Hindlimb muscle (tissue), 1 donor: ENCODE data around the gene TMEM269. TPM values are rescaled to one million over a fixed set of nuclear protein-coding genes. Genes with fewer than 3 reads are reported as not detected.

ENCODE experiments used
- DNase-seq: peaks from one replicate; pipeline ENCODE4 v3.0.0-alpha.2; 2013
- polyA plus RNA-seq: library from polyadenylated mRNA; unstranded; fragments of 120-200 nt; gene quantifications from one replicate; pipeline ENCODE4 v1.2.1, GENCODE V29; 2013; ENCODE audit not compliant: insufficient read length

Gene TMEM269, protein sequence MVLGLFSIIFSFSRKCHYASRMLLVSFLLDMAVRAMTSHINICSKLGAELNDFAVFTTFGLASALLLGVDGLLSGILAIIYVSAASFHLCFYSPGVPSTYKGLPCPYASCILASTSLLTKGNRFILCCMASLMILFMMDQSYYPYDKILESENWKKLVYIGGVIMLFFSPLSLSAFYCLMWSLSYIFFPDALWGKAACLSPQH
- 0.79 TPM for polyA plus RNA-seq

- peak; percentile 26 for DNase-seq
Measured at GRCh38 chr1:42784946-42785693, at the start of gene TMEM269. TMEM269 (plus strand) TSS chr1:42784991; CDS start chr1:42789894, 4,903 bp downstream.

- DNase-seq = no peak
Measured at GRCh38 chr1:42735056-42735455, 49.7 kb upstream of the TMEM269 start.

DNA sequence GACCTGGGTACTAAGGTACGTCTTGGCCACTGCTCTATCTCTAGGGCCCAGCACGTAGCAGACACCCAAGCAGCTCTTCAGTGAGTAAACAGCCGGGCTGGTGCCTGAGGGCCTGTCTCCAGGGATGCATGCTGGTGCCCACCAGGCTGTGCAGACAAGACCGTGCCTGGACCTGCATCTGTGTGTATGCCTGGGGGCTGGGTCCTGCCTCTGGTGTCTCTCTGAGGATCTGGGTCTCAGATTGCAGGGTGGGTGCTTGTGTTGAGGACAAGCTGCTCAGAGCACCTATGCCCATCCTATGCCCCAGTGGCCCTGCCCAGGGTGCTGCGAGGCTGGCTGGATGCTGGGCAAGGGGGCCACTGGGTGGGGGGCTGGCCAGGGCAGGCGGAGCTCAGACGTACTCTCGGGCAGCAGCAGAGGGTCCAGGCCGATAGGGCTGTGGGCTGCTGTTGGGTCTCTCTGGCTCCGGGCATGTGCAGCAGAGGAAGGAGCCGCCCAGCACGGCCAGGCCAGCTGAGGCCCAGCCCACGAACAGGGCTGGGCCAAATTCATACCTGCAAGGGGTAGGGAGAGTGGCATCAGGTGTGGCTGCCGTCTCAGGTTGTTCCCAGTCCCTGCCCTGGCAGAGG, 49.2 kb upstream of the TMEM269 start:
- no peak for DNase-seq

GRCh38 chr1:42736152-42736551, 48.6 kb upstream of the TMEM269 start:
- no peak for DNase-seq

- DNase-seq = no peak
Measured at GRCh38 chr1:42736571-42737200, 48.1 kb upstream of the TMEM269 start.

DNA sequence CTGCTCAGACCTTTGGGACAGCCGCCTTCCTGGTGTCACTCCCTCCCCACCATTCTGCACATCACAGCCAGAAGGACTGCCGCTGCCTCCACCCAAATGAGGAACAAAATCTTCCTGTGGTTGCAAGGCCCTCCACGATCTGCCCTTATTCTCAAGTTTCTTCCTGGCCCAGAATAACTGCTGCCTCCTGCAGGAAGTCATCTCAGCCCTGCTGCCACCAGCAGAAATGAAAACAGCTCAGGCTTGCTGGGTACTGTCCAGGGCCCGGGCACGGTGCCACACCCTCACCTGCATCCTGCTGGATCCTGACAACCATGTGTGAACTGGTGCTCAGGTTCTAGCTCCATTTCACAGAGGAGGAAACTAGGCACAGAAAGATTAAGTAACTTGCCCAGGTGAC, 47.5 kb upstream of the TMEM269 start:
- no peak for DNase-seq

DNA sequence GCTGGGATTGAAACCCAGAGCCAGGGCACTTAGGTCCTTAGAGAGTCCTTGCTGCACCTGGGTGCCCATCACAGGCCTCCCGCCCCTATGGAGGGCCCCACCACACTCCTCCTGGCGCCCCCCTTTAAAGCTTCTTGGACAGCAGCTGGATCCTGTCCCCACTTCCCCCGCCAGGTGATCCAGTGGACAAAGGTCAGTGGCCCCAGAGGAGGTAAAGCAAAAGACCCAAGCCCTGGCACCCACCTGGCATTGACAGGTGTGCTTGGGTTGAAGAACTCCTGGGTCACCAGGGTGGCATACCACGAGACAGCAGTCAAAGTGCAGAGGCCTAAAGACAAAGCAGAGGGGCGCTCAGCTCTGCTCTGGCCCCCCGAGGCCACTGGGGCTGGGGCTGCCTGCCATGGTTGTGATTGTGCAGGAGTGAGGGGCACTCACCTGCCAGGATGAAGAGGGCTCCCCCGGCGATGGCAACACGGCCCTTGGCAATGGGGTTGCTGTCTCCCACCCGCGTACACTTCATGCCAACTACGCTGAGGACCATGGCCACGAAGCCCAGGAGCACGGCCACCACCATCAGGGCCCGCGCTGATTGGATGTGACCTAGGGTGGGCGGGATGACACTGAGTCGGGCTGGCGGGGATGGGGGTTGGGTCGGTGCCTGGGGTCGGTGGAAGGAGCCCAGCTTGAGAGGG, 46.7 kb upstream of the TMEM269 start:
- DNase-seq = no peak

DNA sequence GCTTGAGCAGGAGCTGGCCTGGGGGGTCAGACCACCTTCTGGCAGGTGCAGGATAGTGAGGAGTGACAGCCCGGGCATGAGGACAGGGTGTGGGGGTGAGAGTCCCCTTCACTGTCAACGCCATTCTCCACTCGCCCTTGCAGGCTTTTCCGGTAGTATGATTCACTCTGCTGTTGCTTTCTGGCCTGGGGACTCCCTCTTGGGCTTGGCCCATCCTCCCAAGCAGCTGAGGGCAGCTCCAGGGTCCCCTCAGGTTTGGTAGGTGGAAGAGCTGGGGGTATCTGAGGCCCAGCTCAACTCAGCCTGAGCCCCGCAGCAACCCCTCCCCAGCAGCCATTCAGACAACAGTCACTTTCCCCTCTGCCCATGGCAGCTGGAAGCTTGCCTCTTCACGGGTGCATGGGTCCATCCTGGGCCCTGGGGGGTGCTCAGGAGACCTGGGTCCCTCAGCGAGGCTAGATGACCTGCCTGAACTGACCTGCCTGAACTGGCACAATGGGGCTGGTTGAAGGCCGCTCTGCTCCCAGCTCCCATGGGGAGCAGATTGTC, 46.0 kb upstream of the TMEM269 start:
- DNase-seq = no peak

- DNase-seq = no peak
Measured at GRCh38 chr1:42739753-42740700, 44.8 kb upstream of the TMEM269 start, which contains the start of gene CLDN19. CLDN19 (minus strand) TSS chr1:42740236; CDS start chr1:42740063, 173 bp downstream.

DNA sequence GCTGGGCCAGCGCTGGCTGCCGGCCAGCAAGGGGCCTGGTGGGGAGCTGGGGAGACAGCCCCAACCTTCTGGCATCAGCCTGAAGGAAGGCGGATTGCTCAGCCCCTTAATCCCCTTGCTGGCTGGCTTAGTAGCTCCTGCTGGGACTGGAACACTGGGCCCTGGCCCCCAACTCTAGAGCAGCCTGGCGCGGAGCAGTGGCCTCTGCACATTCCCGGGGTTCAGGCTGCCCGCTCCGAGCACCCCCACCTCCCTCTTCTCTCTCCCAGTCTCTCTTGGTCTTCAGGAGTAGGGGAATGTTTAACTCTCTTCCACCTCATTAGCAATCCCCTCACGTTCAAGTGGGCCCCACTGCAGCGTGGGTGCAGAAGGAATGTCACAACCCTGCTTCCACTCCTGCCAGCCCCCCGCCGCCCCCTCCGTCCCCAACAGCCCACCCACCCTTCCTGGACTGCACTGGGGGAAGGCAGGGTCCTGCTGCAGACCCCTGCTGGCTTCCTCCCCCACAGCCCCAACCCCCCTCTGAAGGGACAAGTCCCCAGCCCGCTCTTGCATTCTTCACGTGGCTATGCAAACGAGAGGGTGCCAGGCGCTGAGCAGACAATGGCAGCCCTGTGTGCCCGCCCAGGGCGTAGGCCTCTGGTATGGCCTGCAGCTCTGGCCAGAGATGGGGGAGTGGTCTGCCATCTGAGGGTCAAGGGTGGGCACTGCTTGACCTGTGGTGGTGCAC, 43.8 kb upstream of the TMEM269 start:
- no peak for DNase-seq

DNA sequence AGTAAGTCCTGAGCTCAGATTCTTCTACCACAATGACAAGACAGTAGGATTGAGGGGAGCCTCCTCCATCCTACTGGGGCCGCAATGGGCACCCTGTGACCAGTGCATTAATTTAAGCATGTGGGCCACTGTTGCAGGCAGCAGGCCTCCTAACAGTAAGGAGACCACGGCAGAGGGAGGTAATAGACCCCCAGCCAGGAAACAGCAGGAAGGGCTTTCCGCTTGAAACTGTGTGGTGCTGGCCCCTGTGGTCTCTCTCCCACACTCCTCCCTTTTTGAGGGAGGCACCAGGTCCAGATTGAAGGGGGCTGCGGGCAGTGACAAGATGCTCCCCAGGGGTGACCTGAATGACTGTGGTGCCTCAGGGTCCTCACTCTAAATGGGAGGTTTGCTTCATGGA, 43.1 kb upstream of the TMEM269 start:
- no peak for DNase-seq

DNA sequence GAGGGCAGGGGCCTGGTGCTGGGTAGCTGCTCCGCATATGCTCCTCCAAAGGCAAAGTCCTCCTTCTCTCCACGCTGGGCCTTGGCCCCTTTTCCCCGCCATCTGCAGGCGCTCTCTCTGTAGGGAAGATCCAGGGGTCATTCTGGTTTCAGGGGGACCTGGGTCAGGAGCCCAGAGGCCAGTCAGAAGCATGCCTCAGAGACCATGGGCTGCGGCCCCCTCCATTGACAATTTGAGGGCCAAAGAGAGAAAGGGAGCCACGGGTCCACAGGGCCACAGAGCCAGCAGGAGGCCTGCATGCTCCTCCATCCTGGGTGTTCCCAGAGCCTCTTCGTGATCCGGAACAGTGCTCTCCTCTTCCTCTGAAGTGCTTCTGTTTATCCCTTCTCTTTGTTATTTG, 42.6 kb upstream of the TMEM269 start:
- DNase-seq = no peak

DNA sequence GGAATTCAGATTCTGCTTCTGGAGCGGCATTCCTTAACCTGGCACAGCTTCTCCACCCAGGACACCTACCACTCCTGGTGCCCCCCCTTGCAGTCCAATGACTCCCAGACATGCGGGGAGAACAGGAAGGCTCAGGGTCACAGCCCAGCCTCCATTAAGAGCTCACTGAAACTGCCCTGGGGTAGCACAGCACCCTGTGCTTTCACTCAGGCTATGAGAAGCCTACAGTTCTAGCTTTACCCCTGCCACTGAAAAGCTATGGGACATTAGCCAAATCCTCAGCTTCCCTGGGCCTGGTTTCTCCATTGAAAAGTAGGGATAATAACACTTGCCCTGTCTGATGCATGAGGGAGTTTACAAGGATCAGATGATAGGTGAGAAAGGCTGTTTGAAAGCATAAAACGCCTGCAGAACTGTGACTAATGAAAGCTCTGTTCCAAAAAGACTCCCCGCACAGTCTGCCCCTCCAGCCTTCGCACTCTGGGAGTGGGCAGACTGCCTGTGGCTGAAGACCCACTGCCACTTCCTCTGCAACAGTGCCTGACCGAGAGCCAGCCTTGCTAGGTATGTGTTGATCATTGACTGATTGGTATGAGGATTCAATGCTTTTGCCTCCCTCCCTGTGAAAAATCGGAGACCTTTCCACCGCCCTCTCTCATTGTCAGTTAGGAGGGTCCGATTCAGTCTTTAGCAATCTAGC, 42.0 kb upstream of the TMEM269 start:
- DNase-seq = no peak

DNA sequence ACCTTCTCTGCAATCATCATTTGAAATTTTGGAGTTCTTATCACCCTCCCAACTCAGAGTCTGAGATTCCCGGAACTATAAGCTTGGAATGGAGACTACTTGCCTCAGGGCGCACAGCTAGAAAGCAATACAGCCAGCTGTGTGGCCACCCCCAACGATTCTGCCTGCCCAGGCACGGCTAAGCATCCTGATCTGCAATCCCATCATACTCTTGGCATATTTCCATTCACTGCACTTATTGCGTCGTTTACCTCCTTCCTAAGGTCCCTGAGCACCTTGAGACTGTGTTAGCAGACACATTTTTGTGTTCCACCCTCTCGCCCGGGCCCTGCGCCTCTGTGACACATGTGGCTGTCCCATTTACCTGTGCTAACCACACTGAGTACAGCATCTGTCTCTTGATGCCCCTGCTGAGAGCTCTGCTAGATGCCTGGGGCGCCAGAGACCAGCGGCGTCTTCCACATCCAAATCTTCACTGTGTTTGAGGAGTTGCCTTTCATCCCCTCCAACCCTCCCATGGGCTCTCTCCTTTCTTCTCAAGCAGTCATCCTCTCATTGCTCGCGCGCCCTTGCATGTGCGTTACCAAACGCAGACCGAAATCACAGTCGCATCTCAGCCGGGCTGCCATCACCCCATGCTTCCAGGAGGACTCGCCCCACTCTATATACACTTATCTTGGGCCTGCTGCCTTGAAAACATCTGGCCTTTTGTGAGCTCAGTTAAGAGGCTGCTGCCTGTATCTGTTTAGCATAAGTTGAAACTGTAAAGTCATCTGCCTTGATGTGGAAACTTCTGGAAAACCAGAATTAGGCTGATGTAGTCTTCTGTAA, 41.3 kb upstream of the TMEM269 start:
- DNase-seq = no peak

- no peak for DNase-seq
Measured at GRCh38 chr1:42744148-42744413, 40.7 kb upstream of the TMEM269 start.

DNA sequence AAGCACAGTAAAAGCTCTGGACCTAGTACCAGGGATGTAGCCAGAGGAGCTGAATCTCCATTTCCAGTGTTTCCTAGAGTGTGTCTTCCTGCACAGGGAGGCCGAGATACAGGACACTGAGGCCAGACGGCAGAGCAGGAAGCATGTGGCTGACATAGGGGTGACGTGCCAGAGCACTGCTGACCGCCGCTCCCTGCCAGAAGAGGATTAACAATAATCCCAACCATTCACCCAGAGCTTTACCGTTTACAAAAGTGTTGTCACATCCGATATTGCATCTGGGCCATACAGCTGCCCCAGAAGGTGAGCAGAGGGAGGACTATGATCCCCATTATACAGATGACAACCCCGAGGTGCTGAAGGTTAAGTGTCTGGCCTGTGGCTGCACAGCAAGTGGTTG, 38.9 kb upstream of the TMEM269 start:
- DNase-seq = no peak

- DNase-seq = no peak
Measured at GRCh38 chr1:42746436-42747105, 38.2 kb upstream of the TMEM269 start.

DNA sequence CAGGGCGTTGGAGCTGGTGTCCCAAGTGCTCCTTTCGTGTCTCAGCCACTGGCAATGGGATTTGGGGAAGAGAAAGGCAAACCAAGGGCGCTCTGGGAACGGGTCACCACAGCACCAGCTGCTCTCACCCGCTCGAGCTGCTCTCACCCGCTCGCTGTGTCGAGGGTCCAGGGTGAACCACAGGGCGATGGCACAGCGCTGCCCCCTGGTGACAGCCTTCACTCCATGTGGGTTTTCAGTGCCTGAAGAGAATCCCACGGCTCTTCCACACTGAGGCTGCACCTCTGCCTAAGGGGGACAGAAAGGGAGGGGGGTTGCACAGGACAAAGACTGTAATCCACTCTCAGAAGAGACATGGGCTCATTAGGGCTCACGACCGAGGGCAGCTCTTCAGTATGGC, 37.7 kb upstream of the TMEM269 start:
- DNase-seq = no peak

- DNase-seq = no peak
Measured at GRCh38 chr1:42748021-42748420, 36.8 kb upstream of the TMEM269 start.
